Adrenal gland (tissue), 12 donors: Measurements from ENCODE around the gene HINFP. TPM values are rescaled to one million over a fixed set of nuclear protein-coding genes. Genes with fewer than 3 reads are reported as not detected.
A peak's percentile ranks its signal among the peaks of the same experiment; 100 is the strongest.
"Not testable (repeated sequence)": the region's sequence is repeated elsewhere in the genome, so short reads cannot be mapped to it uniquely, and the experiment has no call there.

Source experiments
- DNase-seq, 7 donors: peaks; one replicate each; pipeline ENCODE4 v3.0.0-alpha.2; 2019 to 2020
- H3K27ac ChIP-seq, 5 donors: fragments of 200-600 bp; sonication (generic) in 4 of 5; 1 replicate in 3 of 5; 2 replicates in 2 of 5; pipeline versions ENCODE4 v1.5.1 to v1.8.0; 2016 to 2020; ENCODE audit warnings: mild to moderate bottlenecking in 1 of 5
- H3K27me3 ChIP-seq: fragments of 200-600 bp; 2 replicates; pipeline ENCODE4 v1.8.0; 2021
- H3K36me3 ChIP-seq, 2 donors: fragments of 200-600 bp; replicated peaks in 1 of 2; 1 replicate in 1 of 2; 2 replicates in 1 of 2; pipeline versions ENCODE4 v1.5.1 to v1.8.0; 2018 to 2022
- H3K4me1 ChIP-seq, 2 donors: fragments of 200-600 bp; replicated peaks in 1 of 2; 1 replicate in 1 of 2; 2 replicates in 1 of 2; pipeline versions ENCODE4 v1.5.1 to v1.8.0; 2018 to 2021
- H3K4me3 ChIP-seq, 4 donors: fragments of 200-600 bp; sonication (generic) in 3 of 4; one replicate each; pipeline ENCODE4 v1.5.1; 2016 to 2018
- H3K9me3 ChIP-seq, 3 donors: fragments of 200-600 bp; sonication (generic) in 1 of 3; replicated peaks in 1 of 3; 1 replicate in 2 of 3; 2 replicates in 1 of 3; pipeline versions ENCODE4 v1.5.1 to v1.8.0; 2016 to 2021
- POLR2A ChIP-seq, 2 donors: fragments of 450-650 bp; IDR thresholded peaks; one replicate each; pipeline ENCODE4 v1.6.1; 2017; ENCODE audit warnings: antibody characterized with exemption in 2 of 2, mild to moderate bottlenecking in 2 of 2, moderate library complexity in 1 of 2
- WGBS, 4 donors: extraction: QIAGEN DNeasy Blood & Tissue Kit in 2 of 4; methylation state at CpG; one replicate each; pipeline versions ENCODE4 v1.1.5 to v1.1.7; 2013 to 2017; 5-methylcytosine and 5-hydroxymethylcytosine counted together
- intact Hi-C, 2 donors: fragments of 100-400 bp; cut with DNase I; formaldehyde crosslinking; loops; one replicate each; pipeline versions ENCODE4 v1.14.1 to v1.15.0; 2022 to 2023
- polyA plus RNA-seq, 3 donors: library from polyadenylated mRNA; stranded (reverse); fragments of 200-250 nt in 2 of 3; fragments of 350-450 nt in 1 of 3; fragmentation: Illumina TruSeq in 1 of 3; extraction: RNeasy Lipid Tissue Mini Kit (QIAGEN cat#74804) in 1 of 3; gene quantifications; one replicate each; pipeline ENCODE4 v1.2.3, GENCODE V29; 2013 to 2014
- total RNA-seq, 9 donors: library from RNA; depleted of rRNA in 4 of 9; stranded (reverse); fragments of >200 nt in 4 of 9; fragments of 120-200 nt in 1 of 9; fragmentation: NEBNext Ultra II Directional in 1 of 9; extraction: Animal tissue kit (Norgen Biotek cat#: 25700) in 1 of 9; gene quantifications; one replicate each; pipeline versions ENCODE4 v1.1.0 to v1.2.4, GENCODE V29; 2013 to 2023
- TF ChIP-seq, protein P1 (sequence below), 6 experiments: fragments of 450-650 bp in 4 of 6; fragments of 200-600 bp in 2 of 6; sonication (generic) in 1 of 6; IDR thresholded peaks; 1 replicate in 5 of 6; 2 replicates in 1 of 6; pipeline versions ENCODE4 v1.5.1 to v1.8.0; 2016 to 2021; ENCODE audit warnings: antibody characterized with exemption in 6 of 6, mild to moderate bottlenecking in 2 of 6, moderate library complexity in 1 of 6
- donor health status: healthy with polysubstance abuse.
- donor health status: Bipolar disorder and iron deficiency.
- donor health status: DM: yes; HTN: yes; CAD: no.
- donor health status: DM: no; HTN: no; CAD: no.
- donor health status: DM: no; HTN: no; CAD: no.
- donor health status: DM: yes; HTN: yes; CAD: no.

HINFP gene
- total and polyA plus RNA-seq, 12 donors, result 7.4 to 39.1 (median 22.2) TPM

DNA sequence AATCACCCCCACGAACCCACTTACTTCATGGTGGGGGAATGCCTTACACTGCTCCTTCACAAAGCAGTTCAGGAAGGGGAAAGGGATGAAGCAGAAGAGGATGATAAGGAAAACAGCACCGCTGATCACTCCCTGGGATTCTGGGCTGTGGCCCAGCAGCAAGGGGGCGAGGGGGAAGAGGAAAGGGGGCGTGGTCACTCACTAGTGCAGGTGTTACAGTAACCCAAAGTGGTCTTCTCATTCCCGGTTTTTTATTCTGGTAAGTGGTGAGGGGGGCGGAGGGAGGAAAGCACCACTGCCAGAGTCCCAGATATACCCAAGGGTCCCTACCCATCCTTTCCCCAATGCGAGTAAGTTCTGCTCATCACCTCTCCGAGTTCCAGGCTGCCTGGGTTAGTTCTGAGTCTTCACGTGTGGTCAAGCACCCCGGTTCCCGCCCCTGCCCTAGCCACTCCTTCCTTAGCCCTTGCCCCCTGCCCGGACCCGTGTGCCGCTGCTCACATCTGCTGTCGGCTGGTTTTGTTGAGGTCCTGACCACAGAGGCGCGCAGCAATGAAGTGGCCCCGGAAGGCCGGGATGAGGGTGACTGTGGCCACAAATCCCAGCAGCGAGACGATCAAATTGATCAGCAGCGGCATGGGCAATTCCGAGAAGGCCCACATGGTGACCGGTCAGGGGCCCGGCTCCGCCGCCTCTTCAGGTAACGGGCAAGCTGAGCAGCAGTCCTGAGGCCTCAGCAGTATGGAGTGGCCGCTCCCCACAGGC, 20.2 kb upstream of the HINFP start:
- Histone ChIP-seq H3K27ac (peak overlapping the region; percentile 66 to 94 (median 86)), H3K9me3 (no peaks in the 10 kb centered on the region), H3K27me3 (no peaks in the 10 kb centered on the region), H3K36me3 (peaks cover 0 to 19% of the 10 kb centered on the region in 2 donors), H3K4me3 (peak overlapping the region; percentile 28 to 77 (median 74)), H3K4me1 (peaks cover 22 to 26% of the 10 kb centered on the region in 2 donors)
- intact Hi-C loops, result no loop called here
- DNase-seq, result no peak
- TF ChIP-seq POLR2A (IDR thresholded peaks at IDR 0.05), result peak; percentile 10 to 15
- TF ChIP-seq, protein P1, sequence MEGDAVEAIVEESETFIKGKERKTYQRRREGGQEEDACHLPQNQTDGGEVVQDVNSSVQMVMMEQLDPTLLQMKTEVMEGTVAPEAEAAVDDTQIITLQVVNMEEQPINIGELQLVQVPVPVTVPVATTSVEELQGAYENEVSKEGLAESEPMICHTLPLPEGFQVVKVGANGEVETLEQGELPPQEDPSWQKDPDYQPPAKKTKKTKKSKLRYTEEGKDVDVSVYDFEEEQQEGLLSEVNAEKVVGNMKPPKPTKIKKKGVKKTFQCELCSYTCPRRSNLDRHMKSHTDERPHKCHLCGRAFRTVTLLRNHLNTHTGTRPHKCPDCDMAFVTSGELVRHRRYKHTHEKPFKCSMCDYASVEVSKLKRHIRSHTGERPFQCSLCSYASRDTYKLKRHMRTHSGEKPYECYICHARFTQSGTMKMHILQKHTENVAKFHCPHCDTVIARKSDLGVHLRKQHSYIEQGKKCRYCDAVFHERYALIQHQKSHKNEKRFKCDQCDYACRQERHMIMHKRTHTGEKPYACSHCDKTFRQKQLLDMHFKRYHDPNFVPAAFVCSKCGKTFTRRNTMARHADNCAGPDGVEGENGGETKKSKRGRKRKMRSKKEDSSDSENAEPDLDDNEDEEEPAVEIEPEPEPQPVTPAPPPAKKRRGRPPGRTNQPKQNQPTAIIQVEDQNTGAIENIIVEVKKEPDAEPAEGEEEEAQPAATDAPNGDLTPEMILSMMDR (IDR thresholded peaks at IDR 0.05), result peak in 2 of 6 experiments; percentile 23 to 45
- 1 to 2% (median 2%) methylated on average over 17 to 29 of the region's 29 CpGs for WGBS, 4 donors

DNA sequence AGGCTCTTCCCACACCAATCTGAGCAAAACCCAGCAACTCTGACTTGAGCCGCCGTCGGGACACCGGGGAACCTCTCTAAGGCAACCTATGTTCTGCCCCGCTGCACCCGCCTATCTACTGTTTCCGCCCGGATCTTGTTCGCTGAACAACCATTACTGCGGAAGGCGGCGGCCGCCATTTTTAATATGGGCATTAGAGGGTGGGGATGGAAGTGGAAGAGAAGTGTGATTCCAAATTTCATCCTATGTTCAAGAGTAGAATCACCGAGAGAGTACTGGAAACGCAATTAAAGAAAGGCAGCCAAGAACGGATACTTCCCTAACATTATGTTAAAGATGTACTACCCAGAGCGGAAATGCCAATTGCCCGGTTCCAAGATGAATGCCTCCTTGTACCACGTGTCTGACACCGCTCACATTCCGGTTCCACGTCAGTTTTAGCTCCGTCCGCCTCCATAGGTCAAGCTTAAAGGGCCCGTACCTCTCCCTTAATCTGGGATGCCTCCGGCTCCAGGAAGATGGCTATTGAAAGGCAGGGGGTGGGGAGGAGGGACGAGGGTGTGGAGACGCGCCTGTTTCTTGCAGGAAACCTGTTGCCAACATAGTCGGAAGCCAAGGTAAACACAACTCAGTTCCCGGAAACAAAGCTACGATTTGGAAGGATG, 19.5 kb upstream of the HINFP start, which contains the start of gene DPAGT1:
TSS of gene DPAGT1 (minus strand) at position 95 of the 665 bp plus-strand sequence. CDS start 198 bp downstream, outside the sequence.
- WGBS, 4 donors, result 0 to 1% (median 0%) methylated on average over 28 to 32 of the region's 32 CpGs
- TF ChIP-seq, protein P1 (IDR thresholded peaks at IDR 0.05), result no peak
- peak in 1 of 2 donors; percentile 72 for TF ChIP-seq POLR2A (IDR thresholded peaks at IDR 0.05)
- DNase-seq, result peak; percentile 89 to 97 (median 93)
- no peaks in the 10 kb centered on the region for H3K9me3 ChIP-seq
- H3K27ac ChIP-seq, result peak within 1 kb of the TSS; percentile 66 to 94 (median 86)
- H3K4me3 ChIP-seq, result peak within 1 kb of the TSS; percentile 28 to 77 (median 74)
- peaks cover 0 to 14% of the 10 kb centered on the region in 2 donors for H3K36me3 ChIP-seq
- no peaks in the 10 kb centered on the region for H3K27me3 ChIP-seq
- intact Hi-C loops, result no loop called here
- peaks cover 28 to 33% of the 10 kb centered on the region in 2 donors for H3K4me1 ChIP-seq

DNA sequence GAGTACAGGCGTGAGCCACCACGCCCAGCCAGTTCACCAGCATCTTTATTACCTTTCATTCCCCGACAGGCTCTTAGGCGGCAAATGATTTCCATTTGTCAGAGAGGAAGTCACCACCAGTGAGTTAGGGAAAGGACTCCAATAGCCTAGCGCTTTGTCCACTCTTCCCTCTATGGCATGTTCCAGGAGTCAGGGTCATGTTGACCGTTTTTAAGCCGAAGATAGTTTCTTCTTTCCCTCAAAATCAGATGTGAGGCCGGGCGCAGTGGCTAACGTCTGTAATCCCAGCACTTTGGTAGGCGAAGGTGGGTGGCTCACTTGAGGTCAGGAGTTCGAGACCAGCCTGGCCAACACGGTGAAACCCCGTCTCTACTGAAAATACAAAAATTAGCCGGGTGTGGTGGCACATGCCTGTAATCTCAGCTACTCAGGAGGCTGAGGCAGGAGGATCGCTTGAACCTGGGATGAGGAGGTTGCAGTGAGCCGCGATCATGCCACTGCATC, 18.2 kb upstream of the HINFP start:
- not testable (repeated sequence) for H3K36me3 ChIP-seq

DNA sequence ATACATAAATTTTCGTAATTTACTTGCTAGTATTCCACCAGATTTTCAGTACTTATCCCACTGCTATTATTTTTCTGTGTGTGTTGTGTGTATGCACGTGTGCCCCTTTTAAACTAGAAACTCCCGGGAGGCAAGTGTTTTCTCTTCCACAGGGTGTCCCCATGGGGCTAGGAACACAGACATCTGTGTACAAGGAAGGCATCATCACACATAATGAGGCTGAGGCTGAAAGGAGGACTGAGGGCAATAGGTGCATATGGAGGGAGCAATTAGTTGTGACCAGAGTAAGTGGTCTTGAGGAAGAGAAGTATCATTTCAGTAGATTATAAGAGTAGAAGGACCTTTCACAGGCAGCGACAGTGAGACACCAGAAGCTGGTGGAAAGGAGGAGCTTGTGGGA, 17.6 kb upstream of the HINFP start:
- WGBS, 4 donors, result 54 to 58% (median 55%) methylated on average over 4 of the region's 4 CpGs
- H3K4me1 ChIP-seq, result peaks cover 36 to 41% of the 10 kb centered on the region in 2 donors
- H3K27ac ChIP-seq, result no peak overlapping the region
- H3K36me3 ChIP-seq, result no peaks in the 10 kb centered on the region
- no peak for DNase-seq
- intact Hi-C loops, result no loop called here
- H3K9me3 ChIP-seq, result no peaks in the 10 kb centered on the region
- H3K27me3 ChIP-seq, result no peaks in the 10 kb centered on the region
- TF ChIP-seq, protein P1 (IDR thresholded peaks at IDR 0.05), result no peak
- no peak for TF ChIP-seq POLR2A (IDR thresholded peaks at IDR 0.05)
- no peak overlapping the region for H3K4me3 ChIP-seq

More for the DNA sequence above, 18.2 kb upstream of the HINFP start:
- H3K27ac ChIP-seq, result peak overlapping the region in 3 of 5 donors; percentile 83 to 94 (median 90)
- intact Hi-C loops, H3K9me3 ChIP-seq, H3K27me3 ChIP-seq, DNase-seq: not testable (repeated sequence)
- WGBS, 4 donors, result 84 to 86% (median 85%) methylated on average over 18 of the region's 18 CpGs
- peak overlapping the region in 1 of 4 donors; percentile 76 for H3K4me3 ChIP-seq
- H3K4me1 ChIP-seq, result peaks cover 33 to 35% of the 10 kb centered on the region in 2 donors
